Omental fat pad (tissue), 4 donors: Measurements from ENCODE around the gene WNT2B. TPM values are rescaled to one million over a fixed set of nuclear protein-coding genes. Genes with fewer than 3 reads are reported as not detected.

Experiments
- ATAC-seq: fragments of 150-250 bp; one replicate; pipeline ENCODE4 v1.9.1; 2016; ENCODE audit warnings: mild to moderate bottlenecking, moderate library complexity; ENCODE audit not compliant: low FRiP score
- DNase-seq: peaks from one replicate; pipeline ENCODE4 v3.0.0-alpha.2; 2019; ENCODE audit warnings: low spot score
- CTCF ChIP-seq, 3 donors: fragments of 450-650 bp; IDR thresholded peaks; one replicate each; pipeline ENCODE4 v1.5.1; 2016 to 2017; ENCODE audit warnings: antibody characterized with exemption in 3 of 3, mild to moderate bottlenecking in 3 of 3, moderate library complexity in 2 of 3
- total RNA-seq, 4 donors: library from RNA; depleted of rRNA; stranded (reverse); fragments of >200 nt; gene quantifications; one replicate each; pipeline ENCODE4 v1.1.0, GENCODE V29; 2016

Gene WNT2B
- total RNA-seq, 4 donors from 2014 or later = 5.0 to 14.3 (median 11.9) TPM

GRCh38 chr1:112509005-112509659 is 367 bp downstream of the WNT2B start:
- TF ChIP-seq CTCF (IDR thresholded peaks at IDR 0.05) = no peak
- DNase-seq (no peak), ATAC-seq (peak; percentile 12)

DNA sequence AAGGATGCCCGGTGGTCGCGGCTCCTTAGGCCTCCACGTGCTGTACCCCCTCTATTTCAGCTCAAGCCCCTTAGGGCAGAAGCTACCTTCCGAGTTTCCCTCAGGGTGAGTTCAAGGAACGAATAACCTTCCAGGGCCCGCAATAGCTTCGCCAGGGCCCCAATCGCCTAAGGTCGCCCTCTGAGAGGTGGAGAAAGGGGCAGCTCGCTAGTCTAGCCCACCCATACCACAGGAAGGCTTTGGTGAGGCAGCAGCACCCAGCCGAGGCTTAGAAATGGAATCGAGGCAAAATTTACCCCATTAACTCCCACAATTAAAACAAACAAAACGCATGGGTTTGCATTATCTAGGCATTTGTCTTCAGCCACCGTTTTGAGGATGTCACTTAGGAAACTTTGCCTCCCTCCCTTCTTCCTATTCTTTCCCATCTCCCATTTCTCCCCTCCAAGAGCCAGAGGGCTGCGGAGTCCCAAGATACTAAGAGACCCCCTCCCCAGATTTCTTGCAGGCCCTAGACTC is 954 bp downstream of the WNT2B start:
- TF ChIP-seq CTCF (IDR thresholded peaks at IDR 0.05) = no peak
- no peak for ATAC-seq
- no peak for DNase-seq

DNA sequence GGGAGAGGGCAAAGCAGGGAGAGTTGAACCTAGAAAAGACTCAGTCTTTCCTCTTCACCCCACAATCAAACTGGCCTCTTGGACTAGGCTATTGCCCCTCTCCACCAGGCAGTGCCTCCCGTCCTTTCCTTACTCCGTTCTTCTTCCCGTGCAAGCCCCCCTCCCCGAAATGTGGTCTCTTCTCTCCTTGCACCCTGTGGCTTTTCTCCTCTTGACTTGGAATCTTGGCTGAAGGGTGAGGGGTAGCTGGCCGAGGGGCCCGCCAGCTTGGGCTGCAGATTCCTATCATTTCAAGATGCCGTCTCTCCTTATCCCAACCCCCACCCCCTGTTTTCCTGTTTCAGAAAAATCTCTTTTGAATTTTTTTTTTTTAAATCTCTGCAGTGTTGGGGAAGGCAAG is 1.6 kb downstream of the WNT2B start:
- no peak for DNase-seq

DNA sequence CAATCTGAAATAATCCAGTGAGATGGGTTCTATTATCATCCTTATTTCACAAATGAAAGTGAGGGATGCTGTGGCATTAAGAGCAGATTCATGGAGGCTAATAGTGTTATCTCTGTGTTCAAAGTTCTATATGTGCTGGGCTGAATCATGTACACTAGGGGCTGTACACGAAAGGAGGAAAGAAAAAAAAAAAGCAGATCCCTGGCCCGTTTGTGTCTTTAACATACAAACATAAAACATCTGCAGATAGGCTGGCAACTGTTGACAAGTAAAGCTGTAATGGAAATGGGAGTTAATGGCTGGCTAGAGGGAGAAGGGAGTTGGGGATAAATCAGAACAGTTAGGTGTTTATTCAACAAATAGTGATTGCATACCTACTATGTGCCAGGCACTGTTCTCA is 3.1 kb downstream of the WNT2B start:
- DNase-seq = no peak
- no peak for ATAC-seq
- TF ChIP-seq CTCF (IDR thresholded peaks at IDR 0.05) = no peak

More for the DNA sequence above, 1.6 kb downstream of the WNT2B start:
- no peak for TF ChIP-seq CTCF (IDR thresholded peaks at IDR 0.05)
- ATAC-seq = no peak

- ATAC-seq (no peak), DNase-seq (no peak)
- no peak for TF ChIP-seq CTCF (IDR thresholded peaks at IDR 0.05)
Measured at GRCh38 chr1:112513112-112513870, 4.5 kb downstream of the WNT2B start.

- DNase-seq (no peak), ATAC-seq (no peak)
- no peak for TF ChIP-seq CTCF (IDR thresholded peaks at IDR 0.05)
Measured at GRCh38 chr1:112514901-112515300, 6.1 kb downstream of the WNT2B start.
